HEK293 (cell line): Measurements from ENCODE around the gene RNF6.
A peak's percentile ranks its signal among the peaks of the same experiment; 100 is the strongest.

Experiments used
- CTCF ChIA-PET: fragments of 350-600 bp; formaldehyde crosslinking; extraction: SDS; loops from one replicate; lab custom pipeline; 2021; ENCODE audit warnings: antibody characterized with exemption; lab: Yijun Ruan, JAX
- POLR2A ChIA-PET: fragments of 300-600 bp; formaldehyde crosslinking; extraction: SDS; loops from one replicate; lab custom pipeline; 2020; ENCODE audit warnings: antibody characterized with exemption, inconsistent platforms; lab: Yijun Ruan, JAX
- H3K27ac ChIP-seq: fragments of 200-500 bp; sonication (Bioruptor generic); 2 replicates; pipeline ENCODE4 v1.5.1; 2014; ENCODE audit warnings: low read depth, low read length, control low read depth, inconsistent platforms; ENCODE audit errors: extremely low read depth
- H3K36me3 ChIP-seq, 2 experiments: fragments of 200-500 bp in 1 of 2; sonication (Bioruptor generic) in 1 of 2; 1 replicate in 1 of 2; 2 replicates in 1 of 2; pipeline ENCODE4 v1.5.1; 2014 to 2017; ENCODE audit warnings: inconsistent platforms in 2 of 2, low read length in 2 of 2; ENCODE audit not compliant: control insufficient read depth in 2 of 2, insufficient read depth in 1 of 2
- H3K4me1 ChIP-seq: fragments of 200-500 bp; sonication (Bioruptor generic); 2 replicates; pipeline ENCODE4 v1.5.1; 2014; ENCODE audit warnings: mild to moderate bottlenecking, low read length, inconsistent platforms; ENCODE audit not compliant: control insufficient read depth, insufficient read depth
- H3K4me3 ChIP-seq: 2 replicates; pipeline ENCODE4 v1.5.1; 2011; ENCODE audit warnings: low read depth, mild to moderate bottlenecking, control low read depth, low read length, moderate library complexity
- H3K9me3 ChIP-seq: fragments of 200-500 bp; sonication (Bioruptor generic); 2 replicates; pipeline ENCODE4 v1.5.1; 2014; ENCODE audit warnings: low read depth, low read length, inconsistent platforms; ENCODE audit not compliant: control insufficient read depth, insufficient read depth
- GLI4 ChIP-seq: fragments of 450-650 bp; formaldehyde crosslinking; IDR thresholded peaks from 2 replicates; pipeline ENCODE4 v1.5.1; 2016; ENCODE audit warnings: missing biosample characterization, missing genetic modification characterization
- HOXD13 ChIP-seq: sonication (generic); formaldehyde crosslinking; IDR thresholded peaks from 2 replicates; pipeline ENCODE4 v1.8.0; 2022; ENCODE audit warnings: missing genetic modification reagents, borderline replicate concordance
- MYNN ChIP-seq: fragments of 450-650 bp; formaldehyde crosslinking; IDR thresholded peaks from 2 replicates; pipeline ENCODE4 v1.5.1; 2016; ENCODE audit warnings: missing biosample characterization, missing genetic modification characterization, borderline replicate concordance
- OSR2 ChIP-seq: fragments of 450-650 bp; formaldehyde crosslinking; IDR thresholded peaks from 2 replicates; pipeline ENCODE4 v1.5.1; 2016; ENCODE audit warnings: missing biosample characterization, missing genetic modification characterization
- OVOL3 ChIP-seq: fragments of 450-650 bp; formaldehyde crosslinking; IDR thresholded peaks from 2 replicates; pipeline ENCODE4 v1.5.1; 2016; ENCODE audit warnings: missing biosample characterization, missing genetic modification characterization
- ZBTB8A ChIP-seq: fragments of 450-650 bp; formaldehyde crosslinking; IDR thresholded peaks from 2 replicates; pipeline ENCODE4 v1.5.1; 2016; ENCODE audit warnings: missing biosample characterization, missing genetic modification characterization
- ZEB2 ChIP-seq: fragments of 450-650 bp; formaldehyde crosslinking; IDR thresholded peaks from 2 replicates; pipeline ENCODE4 v1.5.1; 2016; ENCODE audit warnings: missing biosample characterization, missing genetic modification characterization
- ZFP37 ChIP-seq: fragments of 450-650 bp; formaldehyde crosslinking; IDR thresholded peaks from 2 replicates; pipeline ENCODE4 v1.5.1; 2016; ENCODE audit warnings: missing biosample characterization, missing genetic modification characterization
- ZIC2 ChIP-seq: fragments of 450-650 bp; formaldehyde crosslinking; IDR thresholded peaks from 2 replicates; pipeline ENCODE4 v1.5.1; 2016; ENCODE audit warnings: missing biosample characterization, missing genetic modification characterization
- ZNF138 ChIP-seq: fragments of 450-650 bp; formaldehyde crosslinking; IDR thresholded peaks from 2 replicates; pipeline ENCODE4 v1.5.1; 2016; ENCODE audit warnings: missing biosample characterization, missing genetic modification characterization, borderline replicate concordance
- ZNF214 ChIP-seq: fragments of 450-650 bp; formaldehyde crosslinking; IDR thresholded peaks from 2 replicates; pipeline ENCODE4 v1.5.1; 2017; ENCODE audit warnings: missing biosample characterization, mild to moderate bottlenecking, missing genetic modification characterization, borderline replicate concordance
- ZNF24 ChIP-seq: fragments of 450-650 bp; formaldehyde crosslinking; IDR thresholded peaks from 2 replicates; pipeline ENCODE4 v1.5.1; 2016; ENCODE audit warnings: missing biosample characterization, missing genetic modification characterization
- ZNF248 ChIP-seq: fragments of 450-650 bp; formaldehyde crosslinking; IDR thresholded peaks from 2 replicates; pipeline ENCODE4 v1.5.1; 2017; ENCODE audit warnings: missing biosample characterization, missing genetic modification characterization
- ZNF274 ChIP-seq, 2 experiments: fragments of 200-500 bp in 1 of 2; fragments of 450-650 bp in 1 of 2; sonication (Bioruptor generic) in 1 of 2; formaldehyde crosslinking in 1 of 2; IDR thresholded peaks; 2 replicates each; pipeline versions ENCODE4 v1.5.1 to v1.6.1; 2014 to 2016; ENCODE audit warnings: borderline replicate concordance in 1 of 2, inconsistent platforms in 1 of 2, low read length in 1 of 2, missing biosample characterization in 1 of 2, missing genetic modification characterization in 1 of 2
- ZNF324 ChIP-seq: fragments of 450-650 bp; formaldehyde crosslinking; IDR thresholded peaks from 2 replicates; pipeline ENCODE4 v1.5.1; 2016; ENCODE audit warnings: missing biosample characterization, missing genetic modification characterization
- ZNF423 ChIP-seq: fragments of 450-650 bp; formaldehyde crosslinking; IDR thresholded peaks from 2 replicates; pipeline ENCODE4 v1.5.1; 2016; ENCODE audit warnings: missing biosample characterization, missing genetic modification characterization
- ZNF426 ChIP-seq: fragments of 450-650 bp; formaldehyde crosslinking; IDR thresholded peaks from 2 replicates; pipeline ENCODE4 v1.5.1; 2017; ENCODE audit warnings: missing biosample characterization, missing genetic modification characterization, mild to moderate bottlenecking, inconsistent platforms, moderate library complexity
- ZNF501 ChIP-seq: fragments of 450-650 bp; formaldehyde crosslinking; IDR thresholded peaks from 2 replicates; pipeline ENCODE4 v1.5.1; 2016; ENCODE audit warnings: missing biosample characterization, missing genetic modification characterization
- ZNF510 ChIP-seq: fragments of 450-650 bp; formaldehyde crosslinking; IDR thresholded peaks from 2 replicates; pipeline ENCODE4 v1.5.1; 2018; ENCODE audit warnings: mild to moderate bottlenecking, missing genetic modification characterization, missing biosample characterization; ENCODE audit not compliant: insufficient replicate concordance
- ZNF610 ChIP-seq: fragments of 450-650 bp; formaldehyde crosslinking; IDR thresholded peaks from 2 replicates; pipeline ENCODE4 v1.5.1; 2016; ENCODE audit warnings: missing biosample characterization, missing genetic modification characterization, borderline replicate concordance
- ZNF629 ChIP-seq: fragments of 450-650 bp; formaldehyde crosslinking; IDR thresholded peaks from 2 replicates; pipeline ENCODE4 v1.5.1; 2017; ENCODE audit warnings: missing biosample characterization, missing genetic modification characterization
- ZNF660 ChIP-seq: fragments of 450-650 bp; IDR thresholded peaks from 2 replicates; pipeline ENCODE4 v1.5.1; 2018; ENCODE audit warnings: missing biosample characterization, mild to moderate bottlenecking, missing genetic modification characterization
- ZNF747 ChIP-seq: fragments of 450-650 bp; formaldehyde crosslinking; IDR thresholded peaks from 2 replicates; pipeline ENCODE4 v1.5.1; 2016; ENCODE audit warnings: missing biosample characterization, missing genetic modification characterization
- ZSCAN30 ChIP-seq: fragments of 450-650 bp; IDR thresholded peaks from 2 replicates; pipeline ENCODE4 v1.5.1; 2018; ENCODE audit warnings: missing biosample characterization, mild to moderate bottlenecking, missing genetic modification characterization, moderate library complexity
- ZXDB ChIP-seq: fragments of 450-650 bp; formaldehyde crosslinking; IDR thresholded peaks from 2 replicates; pipeline ENCODE4 v1.5.1; 2016; ENCODE audit warnings: missing biosample characterization, missing genetic modification characterization
- TF ChIP-seq, protein P1 (sequence below): fragments of 450-650 bp; formaldehyde crosslinking; IDR thresholded peaks from 2 replicates; pipeline ENCODE4 v1.5.1; 2016; ENCODE audit warnings: missing biosample characterization, missing genetic modification characterization, low read depth
- TF ChIP-seq, protein P2 (sequence below): IDR thresholded peaks from 2 replicates; pipeline ENCODE4 v1.6.1; 2011; ENCODE audit warnings: mild to moderate bottlenecking, low read depth, low read length, borderline replicate concordance
- TF ChIP-seq, protein P3 (sequence below): fragments of 450-650 bp; formaldehyde crosslinking; IDR thresholded peaks from 2 replicates; pipeline ENCODE4 v1.5.1; 2016; ENCODE audit warnings: missing biosample characterization, missing genetic modification characterization
- TF ChIP-seq, protein P4 (sequence below): fragments of 450-650 bp; formaldehyde crosslinking; IDR thresholded peaks from 2 replicates; pipeline ENCODE4 v1.5.1; 2016; ENCODE audit warnings: missing biosample characterization, missing genetic modification characterization
- TF ChIP-seq, protein P5 (sequence below): fragments of 450-650 bp; formaldehyde crosslinking; IDR thresholded peaks from 2 replicates; pipeline ENCODE4 v1.5.1; 2016; ENCODE audit warnings: missing biosample characterization, missing genetic modification characterization

Gene RNF6

DNA sequence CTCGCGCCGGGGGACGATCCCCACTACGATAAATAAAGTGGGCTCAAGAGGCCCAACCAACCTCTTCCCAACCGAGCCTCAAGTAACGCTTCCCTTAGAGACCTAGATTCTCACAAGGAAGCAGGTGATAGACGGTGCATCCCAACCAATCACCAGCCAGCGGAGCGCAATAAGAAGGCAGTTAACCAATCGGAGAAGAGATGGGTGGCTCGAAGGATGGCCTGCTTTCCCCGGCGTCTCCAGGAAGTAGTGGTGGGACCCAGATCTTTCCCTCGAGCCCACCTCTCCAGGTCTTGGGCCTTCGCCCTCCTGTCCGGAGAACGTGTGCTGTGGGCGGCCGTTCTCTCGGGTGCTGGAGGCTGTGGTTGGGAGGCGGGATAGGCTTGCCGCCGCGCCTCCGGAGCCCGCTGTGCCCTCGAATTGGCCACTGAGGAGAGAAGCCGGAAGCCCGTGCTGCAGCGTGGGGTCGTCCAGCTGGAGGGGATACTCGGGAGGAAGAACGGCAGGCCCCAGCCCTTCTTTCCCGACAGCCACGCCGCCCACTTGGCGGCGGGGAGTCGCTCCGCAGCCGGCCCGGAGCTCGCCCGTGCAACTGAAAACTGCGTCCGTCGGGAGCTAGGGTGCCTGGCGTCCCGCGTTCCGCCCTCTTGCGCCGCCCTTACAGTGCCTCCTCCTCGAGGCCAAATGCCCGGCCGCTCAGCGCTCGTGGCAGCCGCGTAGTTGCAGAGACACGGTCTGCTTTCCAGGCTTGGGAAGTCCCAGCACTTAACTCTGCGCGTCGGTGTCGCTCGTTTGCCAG lies at the start of gene RNF6:
Gene RNF6, minus strand, starts transcription at position 594 of the 799 bp plus-strand sequence. CDS start 2,665 bp downstream, outside the sequence.
- H3K4me3 ChIP-seq = peak within 1 kb of the TSS; percentile 57
- H3K4me1 ChIP-seq = no peaks in the 10 kb centered on the region
- peaks cover 0 to 32% of the 10 kb centered on the region in 2 experiments; a peak in 2 of 3 replicates for H3K36me3 ChIP-seq
- H3K27ac ChIP-seq = peak within 1 kb of the TSS; percentile 85
- CTCF ChIA-PET = interaction anchor here (0.6 to 2.9 kb wide), 2 partner anchors 50 to 477 kb away, joined by 7 to 8 read pairs; no protein-coding TSS in a partner anchor
- POLR2A ChIA-PET = interaction anchor here (0.6 to 1.3 kb wide), 3 partner anchors 31 to 34 kb away, joined by 3 to 4 read pairs (median 3); partner anchors contain the start of gene CDK8
- H3K9me3 ChIP-seq = no peaks in the 10 kb centered on the region
- peak; percentile 75 for TF ChIP-seq ZBTB8A (tag by site-specific recombination)
- peak; percentile 50; the same call in 1 of the 2 replicates for TF ChIP-seq ZNF629
- TF ChIP-seq HOXD13 (CRISPR knock-in tag) = peak; percentile 98
- TF ChIP-seq ZNF426 = no peak
- TF ChIP-seq OSR2 (tag by site-specific recombination) = peak; percentile 33; the same call in 1 of the 2 replicates
- 0 out of 2 replicates have a peak, but pooled peaks have one; percentile 35 for TF ChIP-seq ZNF24 (tag by site-specific recombination)
- TF ChIP-seq, protein P1, sequence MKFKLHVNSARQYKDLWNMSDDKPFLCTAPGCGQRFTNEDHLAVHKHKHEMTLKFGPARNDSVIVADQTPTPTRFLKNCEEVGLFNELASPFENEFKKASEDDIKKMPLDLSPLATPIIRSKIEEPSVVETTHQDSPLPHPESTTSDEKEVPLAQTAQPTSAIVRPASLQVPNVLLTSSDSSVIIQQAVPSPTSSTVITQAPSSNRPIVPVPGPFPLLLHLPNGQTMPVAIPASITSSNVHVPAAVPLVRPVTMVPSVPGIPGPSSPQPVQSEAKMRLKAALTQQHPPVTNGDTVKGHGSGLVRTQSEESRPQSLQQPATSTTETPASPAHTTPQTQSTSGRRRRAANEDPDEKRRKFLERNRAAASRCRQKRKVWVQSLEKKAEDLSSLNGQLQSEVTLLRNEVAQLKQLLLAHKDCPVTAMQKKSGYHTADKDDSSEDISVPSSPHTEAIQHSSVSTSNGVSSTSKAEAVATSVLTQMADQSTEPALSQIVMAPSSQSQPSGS (tag by site-specific recombination) = no peak
- no peak for TF ChIP-seq ZNF747 (tag by site-specific recombination)
- no peak for TF ChIP-seq ZNF510
- TF ChIP-seq ZXDB (tag by site-specific recombination) = peak; percentile 83
- TF ChIP-seq ZNF138 (tag by site-specific recombination) = no peak
- TF ChIP-seq ZNF274 (IDR thresholded peaks at IDR 0.05; ENCODE audit: low read length) = no peak
- TF ChIP-seq ZNF274 (tag by site-specific recombination; IDR thresholded peaks at IDR 0.05; ENCODE audit: borderline replicate concordance) = no peak
- TF ChIP-seq, protein P2, sequence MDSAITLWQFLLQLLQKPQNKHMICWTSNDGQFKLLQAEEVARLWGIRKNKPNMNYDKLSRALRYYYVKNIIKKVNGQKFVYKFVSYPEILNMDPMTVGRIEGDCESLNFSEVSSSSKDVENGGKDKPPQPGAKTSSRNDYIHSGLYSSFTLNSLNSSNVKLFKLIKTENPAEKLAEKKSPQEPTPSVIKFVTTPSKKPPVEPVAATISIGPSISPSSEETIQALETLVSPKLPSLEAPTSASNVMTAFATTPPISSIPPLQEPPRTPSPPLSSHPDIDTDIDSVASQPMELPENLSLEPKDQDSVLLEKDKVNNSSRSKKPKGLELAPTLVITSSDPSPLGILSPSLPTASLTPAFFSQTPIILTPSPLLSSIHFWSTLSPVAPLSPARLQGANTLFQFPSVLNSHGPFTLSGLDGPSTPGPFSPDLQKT = no peak
- TF ChIP-seq ZNF501 = peak; percentile 94
- TF ChIP-seq ZEB2 (tag by site-specific recombination) = peak; percentile 89
- TF ChIP-seq, protein P3, sequence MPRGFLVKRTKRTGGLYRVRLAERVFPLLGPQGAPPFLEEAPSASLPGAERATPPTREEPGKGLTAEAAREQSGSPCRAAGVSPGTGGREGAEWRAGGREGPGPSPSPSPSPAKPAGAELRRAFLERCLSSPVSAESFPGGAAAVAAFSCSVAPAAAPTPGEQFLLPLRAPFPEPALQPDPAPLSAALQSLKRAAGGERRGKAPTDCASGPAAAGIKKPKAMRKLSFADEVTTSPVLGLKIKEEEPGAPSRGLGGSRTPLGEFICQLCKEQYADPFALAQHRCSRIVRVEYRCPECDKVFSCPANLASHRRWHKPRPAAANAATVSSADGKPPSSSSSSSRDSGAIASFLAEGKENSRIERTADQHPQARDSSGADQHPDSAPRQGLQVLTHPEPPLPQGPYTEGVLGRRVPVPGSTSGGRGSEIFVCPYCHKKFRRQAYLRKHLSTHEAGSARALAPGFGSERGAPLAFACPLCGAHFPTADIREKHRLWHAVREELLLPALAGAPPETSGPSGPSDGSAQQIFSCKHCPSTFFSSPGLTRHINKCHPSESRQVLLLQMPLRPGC = peak; percentile 77
- TF ChIP-seq ZSCAN30 (tag by site-specific recombination) = peak; percentile 79; the same call in 1 of the 2 replicates
- peak; percentile 69 for TF ChIP-seq ZNF610
- 0 out of 2 replicates have a peak, but pooled peaks have one; percentile 18 for TF ChIP-seq ZIC2
- peak; percentile 17; the same call in 1 of the 2 replicates for TF ChIP-seq MYNN
- peak; percentile 85 for TF ChIP-seq GLI4 (tag by site-specific recombination)
- TF ChIP-seq, protein P4, sequence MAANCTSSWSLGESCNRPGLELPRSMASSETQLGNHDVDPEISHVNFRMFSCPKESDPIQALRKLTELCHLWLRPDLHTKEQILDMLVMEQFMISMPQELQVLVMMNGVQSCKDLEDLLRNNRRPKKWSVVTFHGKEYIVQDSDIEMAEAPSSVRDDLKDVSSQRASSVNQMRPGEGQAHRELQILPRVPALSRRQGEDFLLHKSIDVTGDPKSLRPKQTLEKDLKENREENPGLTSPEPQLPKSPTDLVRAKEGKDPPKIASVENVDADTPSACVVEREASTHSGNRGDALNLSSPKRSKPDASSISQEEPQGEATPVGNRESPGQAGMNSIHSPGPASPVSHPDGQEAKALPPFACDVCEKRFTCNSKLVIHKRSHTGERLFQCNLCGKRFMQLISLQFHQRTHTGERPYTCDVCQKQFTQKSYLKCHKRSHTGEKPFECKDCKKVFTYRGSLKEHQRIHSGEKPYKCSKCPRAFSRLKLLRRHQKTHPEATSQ (tag by site-specific recombination) = peak; percentile 90; the same call in 1 of the 2 replicates
- TF ChIP-seq ZNF214 (tag by site-specific recombination) = no peak
- TF ChIP-seq ZNF248 (tag by site-specific recombination) = no peak
- TF ChIP-seq, protein P5, sequence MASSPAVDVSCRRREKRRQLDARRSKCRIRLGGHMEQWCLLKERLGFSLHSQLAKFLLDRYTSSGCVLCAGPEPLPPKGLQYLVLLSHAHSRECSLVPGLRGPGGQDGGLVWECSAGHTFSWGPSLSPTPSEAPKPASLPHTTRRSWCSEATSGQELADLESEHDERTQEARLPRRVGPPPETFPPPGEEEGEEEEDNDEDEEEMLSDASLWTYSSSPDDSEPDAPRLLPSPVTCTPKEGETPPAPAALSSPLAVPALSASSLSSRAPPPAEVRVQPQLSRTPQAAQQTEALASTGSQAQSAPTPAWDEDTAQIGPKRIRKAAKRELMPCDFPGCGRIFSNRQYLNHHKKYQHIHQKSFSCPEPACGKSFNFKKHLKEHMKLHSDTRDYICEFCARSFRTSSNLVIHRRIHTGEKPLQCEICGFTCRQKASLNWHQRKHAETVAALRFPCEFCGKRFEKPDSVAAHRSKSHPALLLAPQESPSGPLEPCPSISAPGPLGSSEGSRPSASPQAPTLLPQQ (tag by site-specific recombination) = peak; percentile 99
- TF ChIP-seq ZNF423 (tag by site-specific recombination) = no peak
- TF ChIP-seq ZNF660 (tag by site-specific recombination) = peak; percentile 86
- peak; percentile 55; the same call in 1 of the 2 replicates for TF ChIP-seq OVOL3 (tag by site-specific recombination)
- peak; percentile 84; the same call in 1 of the 2 replicates for TF ChIP-seq ZNF324 (tag by site-specific recombination)
- peak; percentile 95 for TF ChIP-seq ZFP37
